OCI-LY1 (cell line): Measurements from ENCODE around the gene HCRT.

ENCODE experiments used
- CTCF ChIP-seq: fragments of 200-600 bp; sonication (generic), shearing (Covaris generic); IDR thresholded peaks from 2 replicates; pipeline ENCODE4 v1.5.1; 2017; ENCODE audit warnings: mild to moderate bottlenecking, antibody characterized with exemption, low read length, moderate library complexity, mixed read lengths
- EZH2 ChIP-seq: fragments of 200-600 bp; sonication (generic), shearing (Covaris generic); IDR thresholded peaks from 2 replicates; pipeline ENCODE4 v1.8.0; 2017; ENCODE audit warnings: borderline replicate concordance, mixed run types, mild to moderate bottlenecking, antibody characterized with exemption, low read length, moderate library complexity, mixed read lengths

DNA sequence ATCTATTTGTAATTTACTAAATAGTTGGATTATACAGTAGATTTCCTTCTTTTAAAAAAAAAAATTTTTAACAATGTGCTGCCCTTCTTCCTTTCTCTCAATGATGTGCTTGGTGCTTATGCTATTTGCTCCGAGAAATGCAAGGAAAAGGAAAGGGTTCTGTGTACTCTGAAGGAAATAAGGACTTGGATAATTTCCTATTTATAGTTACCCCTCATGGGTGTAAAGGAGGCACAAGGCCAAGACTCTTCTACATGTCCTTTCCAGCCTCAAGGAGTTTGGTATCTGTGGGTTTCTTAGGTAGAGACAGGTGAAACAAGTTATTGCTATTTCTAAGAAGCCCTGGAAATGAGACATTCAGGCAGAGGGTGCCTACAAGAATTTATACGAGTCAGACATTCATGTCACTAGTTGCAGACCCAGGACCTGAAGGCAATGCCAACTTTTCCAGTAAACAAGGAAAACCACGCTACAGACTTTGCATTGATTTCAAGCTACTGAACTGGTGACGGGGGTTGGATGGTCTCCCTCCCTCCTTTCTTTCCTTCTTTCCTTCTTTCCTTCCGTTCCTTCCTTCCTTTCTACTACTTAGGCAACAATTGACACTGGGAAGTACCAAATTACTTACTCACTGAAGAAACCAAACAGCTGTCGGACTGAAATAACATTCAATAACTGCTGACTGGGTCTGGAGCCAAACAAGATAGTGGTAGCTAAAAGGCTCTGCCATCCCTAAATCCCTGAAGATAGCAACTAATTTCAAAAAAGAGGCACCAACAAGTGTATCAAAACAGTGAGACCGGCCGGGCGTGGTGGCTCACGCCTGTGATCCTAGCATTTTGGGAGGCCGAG, 42.8 kb upstream of the HCRT start:
- no peak for TF ChIP-seq CTCF
- no peak for TF ChIP-seq EZH2
